Upper lobe of left lung (tissue), 4 donors: ENCODE data around the gene BCOR.

Source experiments
- CTCF ChIP-seq, 6 experiments: fragments of 450-650 bp in 4 of 6; fragments of 200-600 bp in 2 of 6; sonication (generic) in 2 of 6; IDR thresholded peaks; one replicate each; pipeline ENCODE4 v1.5.1; 2016 to 2019; ENCODE audit warnings: antibody characterized with exemption in 6 of 6
- POLR2A ChIP-seq, 4 donors: fragments of 450-650 bp; IDR thresholded peaks; one replicate each; pipeline ENCODE4 v1.5.1; 2016 to 2017; ENCODE audit warnings: antibody characterized with exemption in 4 of 4, mild to moderate bottlenecking in 2 of 4
- POLR2AphosphoS5 ChIP-seq, 2 donors: sonication (generic); formaldehyde crosslinking; IDR thresholded peaks; one replicate each; pipeline ENCODE4 v1.5.1; 2017; ENCODE audit warnings: antibody characterized with exemption in 2 of 2

DNA sequence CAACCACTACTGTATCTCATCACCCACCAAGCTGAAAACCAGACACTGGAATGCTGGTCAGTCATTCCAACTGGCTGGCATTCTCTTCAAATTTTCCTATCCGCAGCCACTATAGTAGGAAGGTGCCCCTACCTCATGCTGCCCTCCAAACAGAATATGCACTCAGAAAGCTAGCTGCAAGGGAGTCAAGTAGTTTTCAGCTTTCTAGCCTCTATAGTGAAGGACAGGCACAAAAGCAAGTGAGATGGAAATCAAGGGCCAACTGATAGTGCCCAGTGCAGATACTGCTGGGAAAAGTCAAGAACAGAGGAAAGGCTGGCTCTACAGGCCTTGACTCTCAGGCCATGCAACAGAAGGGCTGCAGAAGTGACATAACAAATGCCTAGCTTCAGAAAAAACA lies 47.2 kb downstream of the BCOR start:
- TF ChIP-seq CTCF (IDR thresholded peaks at IDR 0.05) (no peak), POLR2A (IDR thresholded peaks at IDR 0.05) (no peak), POLR2AphosphoS5 (IDR thresholded peaks at IDR 0.05) (no peak)
